ENCODE data around the gene ZNF93.
"Not testable (repeated sequence)": the region's sequence is repeated elsewhere in the genome, so short reads cannot be mapped to it uniquely, and the experiment has no call there.

The ZNF93 gene

DNA sequence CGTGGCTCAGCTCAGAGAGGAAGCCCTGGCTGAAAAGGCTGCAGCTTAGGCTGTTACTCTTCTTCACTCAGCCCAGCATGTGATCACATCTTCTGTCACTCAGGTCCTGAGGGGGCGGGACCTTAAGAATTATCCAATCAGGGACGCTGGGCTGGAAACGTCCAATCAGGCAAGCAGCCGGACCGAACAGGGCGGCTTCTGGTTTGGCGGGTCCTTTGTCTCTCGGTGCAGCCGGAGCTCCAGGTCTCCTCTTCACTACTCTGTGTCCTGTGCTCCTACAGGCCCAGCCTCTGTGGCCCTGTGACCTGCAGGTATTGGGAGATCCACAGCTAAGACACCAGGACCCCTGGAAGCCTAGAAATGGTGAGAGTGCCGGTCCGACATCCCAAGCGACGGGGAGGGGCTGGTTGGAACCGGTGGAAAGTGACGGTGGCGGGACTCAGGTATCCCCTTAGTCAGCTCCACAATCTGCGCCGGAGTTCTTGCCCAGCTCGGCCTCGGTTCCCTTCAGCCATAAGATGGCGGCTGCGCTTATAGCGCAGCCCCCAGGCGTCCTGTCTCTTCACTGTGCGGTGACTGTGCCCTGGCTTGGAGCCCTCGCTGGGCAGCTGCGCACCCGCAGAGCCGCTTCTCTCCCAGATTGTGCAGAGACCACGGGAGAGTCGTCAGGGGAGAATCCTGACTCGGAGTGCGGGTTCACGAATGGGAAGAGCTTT is at the start of gene ZNF93:
Gene ZNF93, plus strand, starts transcription at position 218 of the 716 bp plus-strand sequence. Its CDS starts 143 bp downstream, at position 361.
- DNase-seq = peak; percentile 88

DNA sequence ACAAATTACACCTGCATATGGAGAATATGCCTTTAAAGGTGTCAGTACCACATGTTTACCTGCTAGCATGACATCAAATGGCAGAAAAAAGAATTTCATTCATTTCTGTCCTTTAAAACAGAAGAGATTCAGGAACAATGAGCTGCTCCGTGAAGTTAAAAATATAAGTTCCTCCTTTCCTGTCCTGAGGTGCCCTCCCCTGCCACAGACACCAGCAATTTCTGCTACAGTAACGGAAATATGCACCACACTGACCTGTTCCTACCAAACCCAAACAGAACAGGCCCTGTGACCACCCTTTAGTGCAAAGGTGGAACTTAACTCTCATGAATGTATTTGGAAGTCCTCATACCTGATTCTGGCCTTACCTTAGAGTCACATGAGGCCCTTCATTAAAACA is 49.0 kb upstream of the ZNF93 start:
- DNase-seq = not testable (repeated sequence)

DNA sequence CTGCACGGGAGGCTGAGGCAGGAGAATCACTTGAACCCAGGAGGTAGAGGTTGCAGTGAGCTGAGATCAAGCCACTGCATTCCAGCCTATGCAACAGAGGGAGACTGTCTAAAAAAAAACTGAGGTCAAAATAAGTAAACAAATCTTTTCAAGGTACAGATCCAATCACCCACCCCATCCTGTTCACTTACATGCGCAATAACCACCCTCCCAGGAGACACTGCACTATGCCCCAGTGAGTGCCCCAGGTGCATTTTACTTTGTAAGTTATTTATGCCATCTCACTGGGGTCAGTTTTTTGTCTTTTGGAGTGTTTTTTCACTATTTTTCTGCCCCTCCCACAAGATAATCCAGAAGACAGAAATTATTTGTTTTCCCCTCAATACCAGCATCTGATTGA is 42.0 kb upstream of the ZNF93 start:
- DNase-seq = no peak

DNA sequence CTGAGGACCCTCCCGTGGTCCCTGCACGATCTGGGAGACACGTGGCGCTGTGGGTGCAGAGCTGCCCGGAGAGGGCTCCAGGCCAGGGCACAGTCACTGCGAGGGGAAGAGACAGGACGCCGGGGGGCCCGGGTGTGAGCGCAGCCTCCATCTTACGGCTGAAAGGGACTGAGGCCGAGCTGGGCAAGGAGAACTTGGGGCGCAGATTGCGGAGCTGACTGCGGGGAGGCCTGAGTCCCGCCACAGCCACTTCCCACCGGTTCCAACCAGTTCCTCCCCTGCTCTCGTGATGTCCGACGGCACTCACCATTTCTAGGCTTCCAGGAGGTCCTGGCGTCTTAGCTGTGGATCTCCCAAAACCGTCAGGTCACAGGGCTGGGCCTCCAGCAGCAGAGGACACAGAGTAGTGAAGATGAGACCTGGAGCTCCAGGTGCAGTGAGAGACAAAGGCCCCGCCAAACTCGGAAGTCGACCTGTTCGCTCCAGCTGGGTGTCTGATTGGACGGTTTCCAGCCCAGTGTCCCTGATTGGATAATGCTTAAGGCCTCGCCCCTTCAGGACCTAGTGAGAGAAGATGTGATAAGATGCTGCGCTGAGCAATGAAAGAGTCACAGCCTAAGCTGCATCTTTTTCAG is 39.9 kb upstream of the ZNF93 start:
- peak; percentile 58 for DNase-seq

DNA sequence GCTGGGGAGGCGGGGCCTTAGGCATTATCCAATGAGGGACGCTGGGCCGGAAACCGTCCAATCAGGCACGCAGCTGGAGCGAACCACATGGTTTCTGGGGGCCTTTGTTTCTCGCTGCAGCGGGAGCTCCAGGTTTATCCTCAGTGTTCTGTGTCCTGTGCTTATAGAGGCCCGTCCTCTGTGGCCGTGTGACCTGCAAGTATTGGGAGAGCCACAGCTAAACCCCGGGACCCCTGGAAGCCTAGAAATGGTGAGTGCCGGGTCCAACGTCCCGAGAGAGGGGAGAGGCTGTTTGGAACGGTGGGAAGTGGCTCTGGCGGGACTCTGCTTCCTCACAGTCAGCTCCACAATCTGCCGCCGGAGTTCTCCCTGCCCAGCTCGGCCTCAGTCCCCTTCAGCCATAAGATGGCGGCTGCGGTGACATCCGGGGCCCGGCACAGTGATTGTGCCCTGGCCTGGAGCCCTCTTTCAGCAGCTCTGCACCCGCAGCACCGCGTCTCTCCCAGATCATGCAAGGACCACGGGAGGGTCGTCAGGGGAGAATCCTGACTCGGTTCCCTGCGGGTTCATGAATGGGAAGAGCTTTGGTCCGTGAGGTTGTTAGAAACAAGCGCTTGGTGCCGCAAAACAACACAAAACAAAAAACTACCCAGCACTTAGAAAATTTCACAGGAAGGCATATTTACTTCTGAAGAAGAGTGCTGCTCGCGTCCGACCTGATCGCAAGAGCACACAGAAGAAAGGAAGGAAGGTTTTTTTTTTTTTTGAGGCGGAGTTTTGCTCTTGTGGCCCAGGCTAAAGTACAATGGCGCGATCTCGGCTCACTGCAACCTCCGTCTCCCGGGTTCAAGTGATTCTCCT is 34.8 kb upstream of the ZNF93 start, which contains the start of gene ZNF253:
Gene ZNF253, plus strand, starts transcription at position 133 of the 861 bp plus-strand sequence. Its CDS starts 115 bp downstream, at position 248.
- peak; percentile 94 for DNase-seq

DNA sequence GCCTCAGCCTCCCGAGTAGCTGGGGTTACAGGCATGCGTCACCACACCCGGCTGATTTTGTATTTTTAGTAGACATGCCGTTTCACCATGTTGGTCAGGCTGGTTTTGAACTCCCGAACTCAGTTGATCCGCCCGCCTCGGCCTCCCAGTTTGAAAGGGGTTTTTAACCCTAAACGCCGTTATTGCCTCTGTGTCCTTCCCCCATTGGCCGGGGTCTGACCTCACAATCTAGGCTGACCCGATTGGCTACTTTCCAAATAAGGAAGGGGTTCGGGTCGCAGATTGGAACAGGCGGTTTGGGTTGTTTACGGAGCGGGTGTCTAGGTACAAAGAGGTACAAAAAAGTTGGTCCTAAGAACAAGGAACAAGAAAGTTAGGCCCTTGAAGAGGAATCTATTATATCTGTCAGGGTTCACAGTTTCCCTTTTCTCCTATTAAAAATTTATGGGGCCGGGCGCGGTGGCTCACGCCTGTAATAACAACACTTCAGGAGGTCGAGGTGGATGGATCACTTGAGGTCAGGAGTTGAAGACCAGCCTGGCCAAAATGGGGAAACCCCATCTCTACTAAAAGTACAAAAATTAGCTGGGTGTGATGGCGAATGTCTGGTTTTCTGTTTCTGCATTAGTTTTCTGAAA is 34.0 kb upstream of the ZNF93 start:
- peak; percentile 68 for DNase-seq

DNA sequence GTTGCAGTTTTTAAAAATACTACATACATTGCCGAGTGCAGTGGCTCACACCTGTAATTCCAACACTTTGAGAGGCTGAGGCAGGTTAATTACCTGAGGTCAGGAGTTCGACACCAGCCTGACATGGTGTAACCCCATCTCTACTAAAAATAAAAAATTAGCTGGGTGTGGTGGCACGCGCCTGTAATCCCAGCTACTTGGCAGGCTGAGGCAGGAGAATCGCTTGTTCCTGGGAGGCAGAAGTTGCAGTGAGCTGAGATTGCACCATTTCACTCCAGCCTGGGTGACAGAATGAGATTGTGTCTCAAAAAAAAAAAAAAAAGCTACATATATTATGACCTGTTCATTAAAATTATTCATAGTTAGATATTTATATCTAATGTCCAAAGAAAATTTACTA is 30.7 kb upstream of the ZNF93 start:
- DNase-seq = not testable (repeated sequence)

DNA sequence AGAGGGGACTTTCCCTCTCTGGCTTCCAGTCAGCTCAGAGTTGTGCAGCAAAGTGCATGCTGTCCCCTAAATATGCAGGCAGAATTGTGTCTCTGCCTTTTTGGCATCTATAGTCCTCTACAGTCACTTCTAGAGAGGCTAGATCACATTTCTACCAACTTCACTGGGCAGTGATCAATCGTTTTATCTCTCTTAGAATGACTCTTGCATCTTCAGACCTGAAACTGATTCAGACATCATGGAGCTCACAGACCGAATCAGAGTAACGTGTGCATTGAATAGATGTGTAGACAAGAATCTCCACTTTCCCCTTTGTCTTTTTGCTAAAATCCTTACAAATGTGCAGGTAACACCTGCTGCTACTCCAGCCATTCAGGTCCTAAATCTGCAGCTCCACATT is 28.8 kb upstream of the ZNF93 start:
- DNase-seq = no peak

DNA sequence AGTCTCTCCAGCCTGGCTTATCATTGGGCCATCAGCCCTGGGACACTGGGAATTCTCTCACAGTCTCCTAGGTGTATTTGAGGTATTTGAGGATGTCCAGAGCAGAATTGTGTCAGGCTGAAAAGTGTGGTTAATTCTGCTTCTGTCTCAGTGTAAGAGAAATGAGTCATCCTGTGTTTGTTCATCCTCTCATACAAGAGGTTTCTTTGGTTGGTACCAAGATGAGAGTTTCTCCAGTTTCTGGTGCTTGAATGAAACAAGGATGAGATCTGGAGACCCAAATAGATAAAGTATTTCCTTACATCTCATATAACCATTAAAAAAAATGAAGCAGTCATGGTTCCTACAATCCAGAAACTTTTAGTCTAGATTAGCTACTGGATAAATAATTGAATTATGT is 27.4 kb upstream of the ZNF93 start:
- no peak for DNase-seq

DNA sequence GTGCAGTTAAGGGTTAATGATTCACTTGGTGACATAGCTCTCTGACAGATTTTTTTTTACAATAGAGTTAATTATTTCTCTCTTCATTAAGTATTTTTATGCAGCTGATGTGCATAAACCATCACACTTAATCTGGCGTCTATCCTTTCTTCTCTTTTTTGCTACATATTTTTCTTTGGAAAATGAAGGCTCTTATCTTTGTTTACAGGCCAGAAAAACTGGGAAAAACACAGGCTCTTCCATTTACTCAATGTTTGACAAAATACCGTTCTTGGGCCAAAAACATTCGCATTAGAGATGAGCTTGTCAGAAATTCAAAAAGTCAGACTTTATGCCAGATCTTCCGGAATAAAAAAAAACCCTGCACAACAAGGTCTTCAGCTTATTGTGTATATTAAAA is 23.0 kb upstream of the ZNF93 start:
- no peak for DNase-seq

DNA sequence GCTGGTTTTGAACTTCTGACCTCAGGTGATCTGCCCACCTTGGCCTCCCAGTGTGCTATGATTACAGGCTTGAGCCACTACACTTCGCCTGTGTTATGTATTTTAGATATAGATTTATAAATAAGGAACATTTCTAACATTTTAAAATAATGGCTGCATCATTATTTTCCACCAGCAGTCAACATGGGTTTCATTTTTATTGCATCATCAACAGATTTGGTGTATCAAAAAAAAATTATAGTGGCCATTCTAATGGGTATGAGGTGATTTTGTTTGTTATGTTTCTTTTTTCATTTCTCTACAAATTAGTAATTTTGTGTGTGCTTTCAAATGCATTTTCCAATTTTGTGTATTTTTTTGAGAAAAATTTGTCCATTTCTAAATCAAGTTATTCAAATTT is 16.2 kb upstream of the ZNF93 start:
- no peak for DNase-seq

DNA sequence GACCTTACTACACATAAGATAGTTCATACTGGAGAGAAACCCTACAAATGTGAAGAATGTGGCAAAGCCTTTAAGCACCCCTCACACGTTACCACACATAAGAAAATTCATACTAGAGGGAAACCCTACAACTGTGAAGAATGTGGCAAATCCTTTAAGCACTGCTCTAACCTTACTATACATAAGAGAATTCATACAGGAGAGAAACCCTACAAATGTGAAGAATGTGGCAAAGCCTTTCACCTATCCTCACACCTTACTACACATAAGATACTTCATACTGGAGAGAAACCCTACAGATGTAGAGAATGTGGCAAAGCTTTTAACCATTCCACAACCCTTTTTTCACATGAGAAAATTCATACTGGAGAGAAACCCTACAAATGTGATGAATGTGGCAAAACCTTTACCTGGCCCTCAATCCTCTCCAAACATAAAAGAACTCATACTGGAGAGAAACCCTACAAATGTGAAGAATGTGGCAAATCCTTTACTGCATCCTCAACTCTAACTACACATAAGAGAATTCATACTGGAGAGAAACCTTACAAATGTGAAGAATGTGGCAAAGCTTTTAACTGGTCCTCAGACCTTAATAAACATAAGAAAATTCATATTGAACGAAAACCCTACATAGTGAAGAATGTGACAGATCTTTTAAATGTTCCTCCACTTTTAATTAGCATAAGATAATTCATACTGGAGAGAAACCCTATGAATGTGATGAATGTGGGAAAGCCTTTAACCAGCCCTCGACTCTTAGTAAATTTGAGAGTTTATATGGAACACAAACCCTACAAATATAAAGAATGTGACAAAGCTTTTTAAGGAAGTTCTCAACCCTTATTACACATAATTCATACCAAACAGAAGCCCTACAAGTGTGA is 8.4 kb upstream of the ZNF93 start:
- not testable (repeated sequence) for DNase-seq

DNA sequence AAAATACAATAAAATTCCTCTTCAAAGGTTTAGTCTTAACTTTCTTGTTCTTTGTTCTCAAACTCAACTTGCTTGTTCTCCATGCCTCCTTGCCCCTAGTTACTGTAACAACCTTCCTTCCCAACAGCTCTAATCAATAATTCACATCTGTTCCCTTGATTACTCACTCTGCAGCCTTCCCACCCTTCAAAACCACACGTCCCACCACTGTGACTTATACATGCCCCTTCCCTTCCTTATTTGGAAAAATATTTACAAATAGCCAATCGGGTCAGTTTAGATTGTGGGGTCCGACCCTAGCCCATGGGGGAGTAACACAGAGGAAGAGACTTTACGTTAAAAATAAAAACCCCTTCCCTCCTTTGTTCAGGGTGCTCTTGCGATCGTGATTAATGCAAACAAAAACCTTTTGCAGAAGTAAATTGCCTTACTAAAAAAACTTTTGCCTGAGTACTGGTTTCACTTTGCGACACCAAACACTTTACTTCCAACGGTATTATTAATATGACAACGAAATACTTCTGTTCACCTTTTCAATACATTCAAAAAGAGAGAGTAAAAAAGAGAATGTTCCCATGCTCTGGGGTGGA is 512 bp upstream of the ZNF93 start:
- DNase-seq = no peak

DNA sequence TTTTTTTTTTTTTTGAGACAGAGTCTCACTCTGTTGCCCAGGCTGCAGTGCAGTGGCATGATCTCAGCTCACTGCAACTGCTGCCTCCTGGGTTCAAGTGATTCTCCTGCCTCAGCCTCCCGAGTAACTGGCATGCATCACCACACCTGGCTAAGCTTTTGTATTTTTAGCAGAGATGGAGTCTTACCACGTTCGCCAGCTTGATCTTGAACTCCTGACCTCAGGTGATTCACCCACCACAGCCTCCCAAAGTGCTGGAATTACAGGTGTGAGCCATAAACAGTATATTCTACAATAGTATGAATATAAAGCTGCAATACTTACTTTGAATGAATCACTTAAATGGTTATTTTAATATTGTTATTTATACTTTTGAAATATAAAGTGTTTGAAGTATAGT is 6.8 kb downstream of the ZNF93 start:
- not testable (repeated sequence) for DNase-seq

DNA sequence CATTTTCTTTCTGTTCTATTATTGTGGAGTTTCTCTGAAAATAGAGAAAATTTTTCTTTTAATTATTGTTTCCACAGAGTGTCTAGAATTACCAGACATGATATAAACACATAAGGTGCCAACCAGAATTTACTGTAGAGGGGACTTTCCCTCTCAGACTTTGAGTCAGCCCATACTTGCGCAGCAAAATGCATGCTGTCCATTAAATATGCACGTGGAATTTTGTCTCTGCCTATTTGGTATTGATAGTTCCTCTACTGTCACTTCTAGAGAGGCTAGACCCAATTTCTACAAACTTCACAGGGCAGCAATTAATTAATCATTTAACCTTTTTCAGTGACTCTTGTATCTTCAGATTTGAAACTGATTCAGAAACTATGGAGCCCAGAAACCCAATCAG is 8.9 kb downstream of the ZNF93 start:
- no peak for DNase-seq

DNA sequence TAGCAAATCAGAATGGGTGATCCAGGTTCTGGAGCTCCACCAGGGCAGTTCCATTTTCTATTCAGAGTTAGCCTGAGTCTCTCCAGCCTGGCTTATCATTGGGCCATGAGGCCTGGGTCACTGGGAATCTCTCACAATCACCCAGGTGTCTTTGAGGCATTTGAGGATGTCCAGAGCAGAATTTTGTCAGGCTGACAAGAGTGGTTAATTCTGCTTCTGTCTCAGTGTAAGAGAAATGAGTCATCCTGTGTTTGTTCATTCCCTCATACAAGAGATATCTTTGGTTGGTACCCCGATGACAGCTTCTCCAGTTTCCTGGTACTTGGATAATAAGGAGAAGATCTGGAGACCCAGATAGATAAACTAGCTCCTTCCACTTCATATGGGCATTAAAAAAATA is 10.4 kb downstream of the ZNF93 start:
- no peak for DNase-seq

DNA sequence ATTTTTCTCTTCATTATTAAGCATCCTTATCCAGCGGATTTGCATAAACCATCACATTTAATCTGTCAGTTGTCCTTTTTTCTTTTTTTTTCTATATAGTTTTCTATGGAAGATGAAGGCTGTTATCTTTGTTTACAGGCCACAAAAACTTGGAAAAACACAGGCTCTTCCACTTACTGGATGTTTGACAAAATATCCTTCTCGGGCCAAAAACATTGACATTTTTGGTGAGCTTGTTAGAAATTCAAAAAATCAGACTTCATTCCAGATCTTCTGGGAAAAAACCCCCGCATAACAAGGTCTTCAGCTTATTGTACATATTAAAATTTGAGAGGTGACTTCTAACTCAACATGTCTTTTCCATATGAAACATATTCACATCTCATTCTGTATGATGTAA is 13.8 kb downstream of the ZNF93 start:
- no peak for DNase-seq

DNA sequence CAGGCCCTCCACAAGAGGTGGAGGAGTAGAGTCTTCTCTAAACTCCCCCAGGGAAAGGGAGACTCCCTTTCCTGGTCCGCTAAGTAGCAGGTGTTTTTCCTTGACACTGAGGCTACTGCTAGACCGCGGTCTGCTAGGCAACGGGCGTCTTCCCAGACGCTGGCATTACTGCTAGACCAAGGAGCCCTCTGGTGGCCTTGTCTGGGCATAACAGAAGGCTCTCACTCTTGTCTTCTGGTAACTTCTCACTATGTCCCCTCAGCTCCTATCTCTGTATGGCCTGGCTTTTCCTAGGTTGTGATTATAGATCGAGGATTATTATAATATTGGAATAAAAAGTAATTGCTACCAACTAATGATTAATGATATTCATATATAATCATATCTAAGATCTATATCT is 29.7 kb downstream of the ZNF93 start:
- DNase-seq = not testable (repeated sequence)

DNA sequence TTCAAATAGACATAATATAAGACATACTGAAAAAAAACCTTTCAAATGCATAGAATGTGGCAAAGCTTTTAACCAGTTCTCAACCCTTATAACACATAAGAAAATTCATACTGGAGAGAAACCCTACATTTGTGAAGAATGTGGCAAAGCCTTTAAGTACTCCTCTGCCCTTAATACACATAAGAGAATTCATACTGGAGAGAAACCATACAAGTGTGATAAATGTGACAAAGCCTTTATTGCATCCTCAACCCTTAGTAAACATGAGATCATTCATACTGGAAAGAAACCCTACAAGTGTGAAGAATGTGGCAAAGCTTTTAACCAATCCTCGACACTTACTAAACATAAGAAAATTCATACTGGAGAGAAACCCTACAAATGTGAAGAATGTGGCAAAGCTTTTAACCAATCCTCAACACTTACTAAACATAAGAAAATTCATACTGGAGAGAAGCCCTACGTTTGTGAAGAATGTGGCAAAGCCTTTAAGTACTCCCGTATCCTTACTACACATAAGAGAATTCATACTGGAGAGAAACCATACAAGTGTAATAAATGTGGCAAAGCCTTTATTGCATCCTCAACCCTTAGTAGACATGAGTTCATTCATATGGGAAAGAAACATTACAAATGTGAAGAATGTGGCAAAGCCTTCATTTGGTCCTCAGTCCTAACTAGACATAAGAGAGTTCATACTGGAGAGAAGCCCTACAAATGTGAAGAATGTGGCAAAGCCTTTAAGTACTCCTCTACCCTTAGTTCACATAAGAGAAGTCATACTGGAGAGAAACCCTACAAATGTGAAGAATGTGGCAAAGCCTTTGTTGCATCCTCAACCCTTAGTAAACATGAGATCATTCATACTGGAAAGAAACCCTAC is 32.9 kb downstream of the ZNF93 start:
- not testable (repeated sequence) for DNase-seq

DNA sequence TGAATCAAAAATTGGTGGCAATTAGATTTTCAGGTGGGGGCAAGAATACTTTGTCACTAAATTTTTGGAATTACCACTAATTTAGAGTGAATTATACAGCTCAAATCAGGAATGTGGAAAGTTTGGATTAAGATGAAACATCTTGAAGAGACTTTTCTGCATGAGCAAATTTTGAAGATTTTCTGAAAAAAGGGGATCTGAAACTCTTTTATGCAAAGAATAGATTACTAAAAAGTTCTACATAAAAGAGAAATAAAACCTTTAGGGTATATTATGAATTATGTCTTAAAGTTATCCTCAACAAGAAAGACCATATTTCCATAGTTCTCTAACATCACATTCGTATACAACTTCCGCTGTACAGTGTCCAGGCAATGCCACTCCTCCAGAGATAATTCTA is 36.7 kb downstream of the ZNF93 start:
- DNase-seq = no peak

DNA sequence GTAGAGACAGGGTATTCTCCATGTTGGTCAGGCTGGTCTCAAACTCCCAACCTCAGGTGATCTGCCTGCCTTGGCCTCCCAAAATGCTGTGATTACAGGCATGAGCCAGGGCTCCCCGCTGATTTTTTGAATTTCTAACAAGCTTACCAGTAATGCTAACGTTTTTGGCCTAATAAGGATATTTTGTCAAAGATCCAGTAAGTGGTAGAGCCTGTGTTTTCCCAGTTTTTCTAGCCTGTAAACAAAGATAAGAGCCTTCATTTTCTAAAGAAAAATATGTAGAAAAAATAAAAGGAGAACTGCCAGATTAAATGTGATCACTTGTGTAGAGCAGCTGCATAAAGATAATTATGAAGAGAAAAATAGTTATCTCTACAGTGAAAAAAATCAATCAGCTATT is 37.7 kb downstream of the ZNF93 start:
- no peak for DNase-seq
